H9 (cell line): ENCODE measurements around the gene OR11H7. TPM values are rescaled to one million over a fixed set of nuclear protein-coding genes. Genes with fewer than 3 reads are reported as not detected.

Experiments used
- DNase-seq: peaks from one replicate; pipeline ENCODE4 v3.0.0-alpha.2; 2017
- H2AFZ ChIP-seq: one replicate; pipeline ENCODE4 v1.6.1; 2013; ENCODE audit warnings: mild to moderate bottlenecking, low read length, control low read depth, moderate library complexity
- H2AK5ac ChIP-seq: 2 replicates; pipeline ENCODE4 v1.6.1; 2013; ENCODE audit warnings: low read length, control low read depth, mixed read lengths; ENCODE audit not compliant: insufficient read length
- H2BK120ac ChIP-seq: one replicate; pipeline ENCODE4 v1.6.1; 2013; ENCODE audit warnings: low read depth, mild to moderate bottlenecking, low read length, control low read depth, inconsistent platforms; ENCODE audit not compliant: poor library complexity, severe bottlenecking
- H2BK12ac ChIP-seq: 2 replicates; pipeline ENCODE4 v1.6.1; 2013; ENCODE audit warnings: low read length, control low read depth, mixed read lengths, low read depth; ENCODE audit not compliant: insufficient read length
- H2BK15ac ChIP-seq: 2 replicates; pipeline ENCODE4 v1.6.1; 2013; ENCODE audit warnings: low read depth, low read length, control low read depth
- H2BK20ac ChIP-seq: one replicate; pipeline ENCODE4 v1.6.1; 2013; ENCODE audit warnings: low read depth, mild to moderate bottlenecking, low read length, control low read depth, inconsistent platforms; ENCODE audit not compliant: poor library complexity, severe bottlenecking
- H2BK5ac ChIP-seq: 2 replicates; pipeline ENCODE4 v1.6.1; 2013; ENCODE audit warnings: low read length, control low read depth, mixed read lengths; ENCODE audit not compliant: insufficient read length
- H3K14ac ChIP-seq: 2 replicates; pipeline ENCODE4 v1.6.1; 2013; ENCODE audit warnings: low read length, control low read depth; ENCODE audit not compliant: insufficient read depth
- H3K18ac ChIP-seq: 2 replicates; pipeline ENCODE4 v1.6.1; 2013; ENCODE audit warnings: low read depth, mild to moderate bottlenecking, mixed read lengths, low read length, control low read depth; ENCODE audit not compliant: insufficient read length
- H3K23ac ChIP-seq: 2 replicates; pipeline ENCODE4 v1.6.1; 2013; ENCODE audit warnings: low read length, control low read depth, mixed read lengths, low read depth; ENCODE audit not compliant: insufficient read length
- H3K23me2 ChIP-seq: 2 replicates; pipeline ENCODE4 v1.6.1; 2013; ENCODE audit warnings: low read depth, mild to moderate bottlenecking, mixed read lengths, low read length, control low read depth; ENCODE audit not compliant: insufficient read length, poor library complexity, severe bottlenecking
- H3K27ac ChIP-seq: 2 replicates; pipeline ENCODE4 v1.5.1; 2013; ENCODE audit warnings: low read length, control low read depth, mixed read lengths, low read depth; ENCODE audit not compliant: insufficient read length
- H3K27me3 ChIP-seq: 2 replicates; pipeline ENCODE4 v1.6.1; 2013; ENCODE audit warnings: low read length, control low read depth, inconsistent platforms; ENCODE audit not compliant: insufficient read depth
- H3K4ac ChIP-seq: 2 replicates; pipeline ENCODE4 v1.6.1; 2013; ENCODE audit warnings: low read depth, mild to moderate bottlenecking, control low read depth, inconsistent platforms, low read length, moderate library complexity
- H3K4me1 ChIP-seq: 2 replicates; pipeline ENCODE4 v1.6.1; 2013; ENCODE audit warnings: low read length, control low read depth, inconsistent platforms; ENCODE audit not compliant: insufficient read depth
- H3K4me2 ChIP-seq: 2 replicates; pipeline ENCODE4 v1.6.1; 2013; ENCODE audit warnings: low read length, control low read depth, mixed read lengths; ENCODE audit not compliant: insufficient read length, insufficient read depth
- H3K56ac ChIP-seq: 2 replicates; pipeline ENCODE4 v1.6.1; 2013; ENCODE audit warnings: low read depth, mild to moderate bottlenecking, mixed read lengths, low read length, control low read depth; ENCODE audit not compliant: insufficient read length
- H3K79me1 ChIP-seq: 2 replicates; pipeline ENCODE4 v1.6.1; 2013; ENCODE audit warnings: low read depth, mild to moderate bottlenecking, moderate library complexity, low read length, control low read depth, inconsistent platforms; ENCODE audit not compliant: insufficient read depth, poor library complexity, severe bottlenecking
- H3K79me2 ChIP-seq: 2 replicates; pipeline ENCODE4 v1.6.1; 2013; ENCODE audit warnings: low read length, control low read depth, inconsistent platforms; ENCODE audit not compliant: insufficient read depth
- H3K9ac ChIP-seq: 2 replicates; pipeline ENCODE4 v1.6.1; 2013; ENCODE audit warnings: low read length, control low read depth, mixed read lengths; ENCODE audit not compliant: insufficient read length; ENCODE audit errors: extremely low read depth
- H3K9me3 ChIP-seq: one replicate; pipeline ENCODE4 v1.6.1; 2013; ENCODE audit warnings: low read depth, low read length, inconsistent platforms; ENCODE audit not compliant: control insufficient read depth
- H3T11ph ChIP-seq: one replicate; pipeline ENCODE4 v1.6.1; 2013; ENCODE audit warnings: mild to moderate bottlenecking, low read length, control low read depth, inconsistent platforms
- H4K20me1 ChIP-seq: one replicate; pipeline ENCODE4 v1.6.1; 2013; ENCODE audit not compliant: control insufficient read depth, insufficient read length, insufficient read depth
- H4K5ac ChIP-seq: 2 replicates; pipeline ENCODE4 v1.6.1; 2013; ENCODE audit warnings: low read depth, mild to moderate bottlenecking, mixed read lengths, low read length, control low read depth; ENCODE audit not compliant: insufficient read length
- H4K8ac ChIP-seq: replicated peaks from 2 replicates; pipeline ENCODE4 v1.6.1; 2013; ENCODE audit warnings: low read length, control low read depth, mixed read lengths, low read depth; ENCODE audit not compliant: insufficient read length
- H4K91ac ChIP-seq: 2 replicates; pipeline ENCODE4 v1.6.1; 2013; ENCODE audit warnings: low read depth, mild to moderate bottlenecking, moderate library complexity, mixed read lengths, low read length, control low read depth; ENCODE audit not compliant: insufficient read length
- H3K27ac Mint-ChIP-seq, 3 experiments: 2 replicates in 2 of 3; 3 replicates in 1 of 3; pipeline ENCODE4 v1.8.0; 2020 to 2021; ENCODE audit warnings: mixed read lengths in 3 of 3, mild to moderate bottlenecking in 1 of 3, moderate library complexity in 1 of 3
- H3K27me3 Mint-ChIP-seq: 2 replicates; pipeline ENCODE4 v1.8.0; 2021; ENCODE audit warnings: low read depth, mild to moderate bottlenecking, moderate library complexity, mixed read lengths
- H3K36me3 Mint-ChIP-seq, 3 experiments: 2 replicates in 2 of 3; 3 replicates in 1 of 3; pipeline ENCODE4 v1.8.0; 2020 to 2021; ENCODE audit warnings: low read depth in 3 of 3, mixed read lengths in 3 of 3; ENCODE audit not compliant: insufficient read depth in 1 of 3
- H3K4me1 Mint-ChIP-seq, 2 experiments: 2 replicates each; pipeline ENCODE4 v1.8.0; 2020; ENCODE audit warnings: mixed read lengths in 2 of 2
- H3K4me3 Mint-ChIP-seq, 2 experiments: 2 replicates in 1 of 2; 3 replicates in 1 of 2; pipeline ENCODE4 v1.8.0; 2020 to 2021; ENCODE audit warnings: mild to moderate bottlenecking in 2 of 2, mixed read lengths in 2 of 2, moderate library complexity in 1 of 2
- H3K9me3 Mint-ChIP-seq, 2 experiments: 2 replicates in 1 of 2; 3 replicates in 1 of 2; pipeline ENCODE4 v1.8.0; 2020; ENCODE audit warnings: mild to moderate bottlenecking in 2 of 2, mixed read lengths in 2 of 2, moderate library complexity in 1 of 2
- CTCF ChIP-seq: fragments of 200-600 bp; sonication (generic); conservative IDR thresholded peaks from 3 replicates; pipeline ENCODE4 v1.8.0; 2021; ENCODE audit warnings: antibody characterized with exemption, mild to moderate bottlenecking
- WGBS: extraction: QIAGEN DNeasy Blood & Tissue Kit; methylation state at CpG from one replicate; pipeline ENCODE4 v1.1.7; 2013; ENCODE audit warnings: missing lambda C conversion rate, low lambda C conversion rate, mixed read lengths; ENCODE audit not compliant: insufficient read length; ENCODE audit errors: extremely low coverage; 5-methylcytosine and 5-hydroxymethylcytosine counted together
- total RNA-seq: library from RNA; stranded (reverse); gene quantifications from 2 replicates; pipeline ENCODE4 v1.2.1, GENCODE V29; 2021

The OR11H7 gene
- total RNA-seq, 1 experiment from 2014 or later, result not detected

GRCh38 chr14:20190596-20190995, 38.2 kb upstream of the OR11H7 start, which contains the start of gene OR11G2:
Gene OR11G2 (plus strand): TSS chr14:20190896. CDS start chr14:20197438, 6,542 bp downstream.
- Histone ChIP-seq H3K4me2 (no peak within 1 kb of the TSS), H3K23me2 (no peaks in the 10 kb centered on the region), H2AFZ (no peak within 1 kb of the TSS), H3K56ac (no peak within 1 kb of the TSS), H2BK5ac (no peak within 1 kb of the TSS), H2BK20ac (no peak within 1 kb of the TSS), H2AK5ac (no peak within 1 kb of the TSS), H4K8ac (no peak within 1 kb of the TSS), H3K79me2 (no peaks in the 10 kb centered on the region), H3T11ph (no peak within 1 kb of the TSS), H4K20me1 (no peaks in the 10 kb centered on the region), H3K79me1 (no peaks in the 10 kb centered on the region), H3K14ac (no peak within 1 kb of the TSS), H2BK15ac (no peak within 1 kb of the TSS), H4K91ac (no peak within 1 kb of the TSS), H3K4me1 (no peaks in the 10 kb centered on the region), H3K18ac (no peak within 1 kb of the TSS), H4K5ac (no peak within 1 kb of the TSS), H3K27me3 (no peaks in the 10 kb centered on the region), H3K4ac (no peak within 1 kb of the TSS), H3K27ac (no peak within 1 kb of the TSS), H2BK120ac (no peak within 1 kb of the TSS), H3K23ac (no peak within 1 kb of the TSS), H2BK12ac (no peak within 1 kb of the TSS), H3K9ac (no peak within 1 kb of the TSS), H3K9me3 (peaks cover 89% of the 10 kb centered on the region)
- Mint-ChIP-seq H3K9me3 (peaks cover 96% of the 10 kb centered on the region in 2 experiments), H3K27me3 (no peaks in the 10 kb centered on the region), H3K4me1 (no peaks in the 10 kb centered on the region), H3K27ac (no peak within 1 kb of the TSS), H3K36me3 (peaks cover 3 to 44% (median 19%) of the 10 kb centered on the region in 3 experiments; a peak in 6 of 7 replicates), H3K4me3 (no peak within 1 kb of the TSS)
- no peak for TF ChIP-seq CTCF
- no peak for DNase-seq
- WGBS, result no CpG with 5 or more reads among the region's 1 CpG
